ENCODE data around the gene TMEM256. TPM values are rescaled to one million over a fixed set of nuclear protein-coding genes. Genes with fewer than 3 reads are reported as not detected.

Gene TMEM256
- total RNA-seq, 2 donors from 2014 or later: 40.1 to 51.1 TPM

DNA sequence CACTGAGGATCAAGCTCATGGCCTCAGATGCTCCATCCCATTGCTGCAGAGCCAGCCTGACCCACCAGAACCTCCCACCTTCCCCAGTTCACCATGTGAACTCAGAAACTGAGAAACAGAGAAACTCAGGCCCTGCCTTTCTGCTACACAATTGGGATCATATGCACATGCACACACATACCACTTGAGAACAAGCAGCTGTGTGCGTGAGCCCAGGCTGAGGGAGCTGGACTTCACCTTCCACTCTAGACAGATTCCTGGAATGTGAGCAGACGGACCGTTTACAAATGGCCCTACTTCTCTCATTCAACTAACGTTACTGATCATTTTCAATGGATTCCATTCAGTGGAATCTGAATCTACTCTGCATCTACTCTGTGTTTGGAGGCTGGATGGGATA, 19.8 kb upstream of the TMEM256 start:
- no peak overlapping the region for H3K4me3 Mint-ChIP-seq
- no peak for DNase-seq (ENCODE audit: low spot score)
- H3K27me3 Mint-ChIP-seq: no peaks in the 10 kb centered on the region
- no peaks in the 10 kb centered on the region for H3K36me3 Mint-ChIP-seq
- no peak overlapping the region for H3K27ac Mint-ChIP-seq
- H3K4me1 Mint-ChIP-seq (ENCODE audit: low read depth in 2 of 2): no peaks in the 10 kb centered on the region
- no peaks in the 10 kb centered on the region for H3K9me3 Mint-ChIP-seq
- ATAC-seq: no peak

DNA sequence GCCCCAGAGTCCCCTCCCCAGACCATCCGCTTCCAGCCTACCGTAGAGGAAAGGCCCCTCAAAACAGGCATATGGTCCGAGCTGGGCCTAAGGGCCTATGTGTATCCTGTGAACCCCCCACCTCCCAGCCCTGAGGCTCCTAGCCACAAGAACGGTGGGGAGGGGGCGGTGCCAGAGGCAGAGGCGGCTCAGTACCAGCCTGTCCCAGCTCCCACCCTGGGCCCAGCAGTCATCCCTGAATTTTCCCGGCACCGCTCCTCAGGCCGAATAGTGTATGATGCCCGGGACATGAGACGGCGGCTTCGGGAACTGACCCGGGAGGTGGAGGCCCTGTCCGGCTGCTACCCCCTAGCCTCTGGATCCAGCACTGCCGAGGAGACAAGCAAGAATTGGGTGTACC, 17.3 kb upstream of the TMEM256 start:
- H3K27ac Mint-ChIP-seq: no peak overlapping the region
- no peak for DNase-seq (ENCODE audit: low spot score)
- no peak for ATAC-seq
- H3K4me1 Mint-ChIP-seq (ENCODE audit: low read depth in 2 of 2): no peaks in the 10 kb centered on the region
- H3K4me3 Mint-ChIP-seq: no peak overlapping the region
- H3K36me3 Mint-ChIP-seq: no peaks in the 10 kb centered on the region
- no peaks in the 10 kb centered on the region for H3K9me3 Mint-ChIP-seq
- peaks cover 0 to 4% of the 10 kb centered on the region in 2 donors for H3K27me3 Mint-ChIP-seq

DNA sequence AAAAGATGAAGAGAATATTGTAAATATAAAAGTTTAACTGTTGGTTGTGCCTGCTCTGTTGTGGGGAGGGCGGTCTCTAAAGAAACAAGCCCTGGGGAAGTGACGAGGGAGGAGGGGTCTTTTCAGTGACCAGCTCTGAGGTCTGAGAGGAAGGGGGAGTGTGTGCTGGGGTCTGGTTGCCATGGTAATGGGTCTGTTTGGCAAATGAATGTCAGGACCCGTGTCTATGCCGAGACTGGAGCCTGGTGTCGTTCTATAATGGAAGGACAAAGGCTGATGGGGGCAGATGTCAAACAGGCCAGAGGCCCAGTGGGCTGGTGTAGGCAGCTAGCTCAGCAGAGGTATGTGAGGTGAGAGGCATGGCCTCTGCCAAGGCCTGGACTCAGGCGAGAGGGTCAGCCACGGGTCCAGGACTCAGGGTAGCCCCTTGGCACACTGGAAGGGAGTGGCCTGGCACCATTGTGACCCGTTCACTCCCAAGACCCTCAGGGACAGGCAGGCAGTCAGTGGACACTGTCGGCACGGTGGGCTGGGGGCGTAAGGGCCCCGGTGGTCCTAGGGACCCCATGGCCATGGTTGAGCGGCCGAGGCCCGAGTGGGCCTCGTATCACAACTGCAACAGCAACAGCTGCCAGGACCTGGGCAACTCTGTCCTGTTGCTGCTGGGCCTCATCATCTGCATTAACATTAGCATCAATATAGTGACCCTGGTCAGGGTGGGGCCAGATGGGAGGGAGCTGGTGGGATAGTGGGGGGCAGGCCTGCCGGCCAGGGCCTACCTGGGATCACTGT, 16.1 kb upstream of the TMEM256 start, which contains the start of gene SPEM1:
Gene SPEM1 (plus strand): TSS at position 506 of the 792 bp plus-strand sequence. CDS start 61 bp downstream, at position 567.
- DNase-seq (ENCODE audit: low spot score) (no peak), ATAC-seq (no peak)
- H3K4me3 Mint-ChIP-seq: no peak within 1 kb of the TSS
- peak within 1 kb of the TSS in 1 of 2 donors; percentile 32 for H3K27ac Mint-ChIP-seq
- peaks cover 0 to 4% of the 10 kb centered on the region in 2 donors for H3K27me3 Mint-ChIP-seq
- H3K36me3 Mint-ChIP-seq: no peaks in the 10 kb centered on the region
- H3K4me1 Mint-ChIP-seq (ENCODE audit: low read depth in 2 of 2): no peaks in the 10 kb centered on the region
- H3K9me3 Mint-ChIP-seq: no peaks in the 10 kb centered on the region

DNA sequence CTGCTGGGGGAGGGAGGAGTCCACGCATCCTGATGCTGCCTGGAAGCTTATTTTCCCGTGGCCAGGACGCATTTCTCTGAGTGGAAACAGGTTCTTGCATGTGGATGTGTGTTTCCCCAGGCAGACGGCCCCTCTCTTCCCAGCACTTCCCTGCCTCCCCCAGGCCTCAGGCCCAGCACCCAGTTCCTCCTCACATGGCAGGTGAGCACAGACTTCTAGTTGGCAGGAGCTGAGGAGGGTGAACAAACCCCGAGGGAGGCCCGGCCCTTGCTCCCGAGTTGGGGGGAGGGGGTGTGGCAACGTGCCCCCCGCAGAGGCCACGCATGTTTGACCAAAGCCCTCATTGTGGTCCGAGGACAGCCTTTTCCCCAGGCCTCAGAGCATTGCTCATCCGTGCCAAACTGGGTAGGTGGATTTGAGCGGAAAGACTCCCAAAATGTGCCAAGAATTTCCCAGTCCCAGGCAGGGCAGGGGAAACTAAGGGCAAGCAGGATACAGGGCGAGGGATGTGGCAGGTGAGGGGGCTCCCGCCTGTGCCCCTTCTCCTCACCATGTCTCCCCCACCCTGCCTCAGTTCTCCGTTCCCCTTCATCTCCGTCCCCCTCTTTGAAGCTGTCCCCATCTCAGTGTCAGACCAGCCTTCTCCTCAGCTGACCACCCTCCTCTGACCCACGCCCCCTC, 14.7 kb upstream of the TMEM256 start:
- H3K9me3 Mint-ChIP-seq: no peaks in the 10 kb centered on the region
- ATAC-seq: no peak

DNA sequence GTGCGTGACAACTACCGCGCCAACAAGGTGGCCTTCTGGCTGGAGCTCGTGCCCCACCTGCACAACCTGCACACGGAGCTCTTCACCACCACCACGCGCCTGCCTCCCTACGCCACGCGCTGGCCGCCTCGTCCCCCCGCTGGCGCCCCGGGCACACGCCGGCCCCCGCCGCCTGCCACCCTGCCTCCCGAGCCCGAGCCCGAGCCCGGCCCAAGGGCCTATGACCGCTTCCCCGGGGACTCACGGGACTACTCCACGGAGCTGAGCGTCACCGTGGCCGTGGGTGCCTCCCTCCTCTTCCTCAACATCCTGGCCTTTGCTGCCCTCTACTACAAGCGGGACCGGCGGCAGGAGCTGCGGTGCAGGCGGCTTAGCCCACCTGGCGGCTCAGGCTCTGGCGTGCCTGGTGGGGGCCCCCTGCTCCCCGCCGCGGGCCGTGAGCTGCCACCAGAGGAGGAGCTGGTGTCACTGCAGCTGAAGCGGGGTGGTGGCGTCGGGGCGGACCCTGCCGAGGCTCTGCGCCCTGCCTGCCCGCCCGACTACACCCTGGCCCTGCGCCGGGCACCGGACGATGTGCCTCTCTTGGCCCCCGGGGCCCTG, 13.3 kb upstream of the TMEM256 start:
- no peak for DNase-seq (ENCODE audit: low spot score)
- Mint-ChIP-seq H3K27me3 (peaks cover 0 to 4% of the 10 kb centered on the region in 2 donors), H3K9me3 (no peaks in the 10 kb centered on the region), H3K4me1 (ENCODE audit: low read depth in 2 of 2) (no peaks in the 10 kb centered on the region), H3K27ac (peak overlapping the region in 1 of 2 donors; percentile 14), H3K36me3 (no peaks in the 10 kb centered on the region), H3K4me3 (no peak overlapping the region)
- ATAC-seq: no peak

More for the DNA sequence above, 14.7 kb upstream of the TMEM256 start:
- Mint-ChIP-seq H3K27me3 (peaks cover 0 to 4% of the 10 kb centered on the region in 2 donors), H3K4me3 (no peak overlapping the region), H3K27ac (no peak overlapping the region), H3K4me1 (ENCODE audit: low read depth in 2 of 2) (no peaks in the 10 kb centered on the region), H3K36me3 (no peaks in the 10 kb centered on the region)
- no peak for DNase-seq (ENCODE audit: low spot score)

DNA sequence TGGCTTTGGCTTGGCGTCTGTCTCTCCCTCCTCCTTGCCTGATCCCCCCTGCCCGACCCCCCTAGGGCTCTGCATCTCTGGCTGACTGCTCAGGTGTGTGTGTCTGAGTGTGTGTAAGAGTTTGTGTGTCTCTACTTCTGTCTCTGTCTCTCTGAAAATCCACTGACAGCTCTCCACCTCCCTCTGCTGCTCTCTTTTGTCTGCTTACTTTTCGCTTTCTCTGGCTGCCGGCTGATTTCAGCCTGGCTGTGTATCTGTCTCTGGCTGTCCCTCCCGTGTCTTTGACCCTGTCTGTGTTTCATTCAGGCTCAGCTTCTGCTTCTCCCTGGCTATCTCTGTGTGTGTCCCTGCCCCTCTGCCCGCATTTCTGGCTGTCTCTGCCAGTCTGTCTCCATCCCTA, 12.4 kb upstream of the TMEM256 start:
- Mint-ChIP-seq H3K4me1 (ENCODE audit: low read depth in 2 of 2) (no peaks in the 10 kb centered on the region), H3K27me3 (peaks cover 0 to 4% of the 10 kb centered on the region in 2 donors), H3K27ac (peak overlapping the region in 1 of 2 donors; percentile 14), H3K36me3 (no peaks in the 10 kb centered on the region), H3K4me3 (no peak overlapping the region), H3K9me3 (no peaks in the 10 kb centered on the region)
- no peak for ATAC-seq
- DNase-seq (ENCODE audit: low spot score): no peak

DNA sequence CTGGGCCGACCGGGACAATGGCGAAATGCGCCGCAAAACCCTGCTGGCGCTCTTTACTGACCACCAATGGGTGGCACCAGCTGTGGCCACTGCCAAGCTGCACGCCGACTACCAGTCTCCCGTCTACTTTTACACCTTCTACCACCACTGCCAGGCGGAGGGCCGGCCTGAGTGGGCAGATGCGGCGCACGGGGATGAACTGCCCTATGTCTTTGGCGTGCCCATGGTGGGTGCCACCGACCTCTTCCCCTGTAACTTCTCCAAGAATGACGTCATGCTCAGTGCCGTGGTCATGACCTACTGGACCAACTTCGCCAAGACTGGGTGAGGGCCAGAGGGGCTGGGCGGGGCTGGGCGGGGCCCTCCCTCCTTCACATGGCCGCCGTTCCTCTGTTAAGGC, 11.9 kb upstream of the TMEM256 start:
- Mint-ChIP-seq H3K27me3 (peaks cover 0 to 4% of the 10 kb centered on the region in 2 donors), H3K36me3 (no peaks in the 10 kb centered on the region), H3K27ac (no peak overlapping the region), H3K4me1 (ENCODE audit: low read depth in 2 of 2) (no peaks in the 10 kb centered on the region), H3K9me3 (no peaks in the 10 kb centered on the region), H3K4me3 (no peak overlapping the region)
- DNase-seq (ENCODE audit: low spot score) (no peak), ATAC-seq (no peak)

DNA sequence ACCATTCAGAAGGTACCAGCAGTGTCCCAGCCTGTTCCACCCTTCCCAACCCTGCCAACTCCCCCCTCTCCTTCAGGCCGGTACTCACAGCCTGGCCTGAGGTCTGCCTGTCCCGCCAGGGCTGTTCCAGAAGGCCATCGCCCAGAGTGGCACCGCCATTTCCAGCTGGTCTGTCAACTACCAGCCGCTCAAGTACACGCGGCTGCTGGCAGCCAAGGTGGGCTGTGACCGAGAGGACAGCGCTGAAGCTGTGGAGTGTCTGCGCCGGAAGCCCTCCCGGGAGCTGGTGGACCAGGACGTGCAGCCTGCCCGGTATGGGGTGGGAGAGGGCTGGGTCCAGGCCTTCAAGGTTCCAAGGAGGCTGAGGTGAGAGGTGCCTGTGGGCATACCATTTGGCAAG, 10.9 kb upstream of the TMEM256 start:
- H3K36me3 Mint-ChIP-seq: no peaks in the 10 kb centered on the region
- ATAC-seq (no peak), DNase-seq (ENCODE audit: low spot score) (no peak)

DNA sequence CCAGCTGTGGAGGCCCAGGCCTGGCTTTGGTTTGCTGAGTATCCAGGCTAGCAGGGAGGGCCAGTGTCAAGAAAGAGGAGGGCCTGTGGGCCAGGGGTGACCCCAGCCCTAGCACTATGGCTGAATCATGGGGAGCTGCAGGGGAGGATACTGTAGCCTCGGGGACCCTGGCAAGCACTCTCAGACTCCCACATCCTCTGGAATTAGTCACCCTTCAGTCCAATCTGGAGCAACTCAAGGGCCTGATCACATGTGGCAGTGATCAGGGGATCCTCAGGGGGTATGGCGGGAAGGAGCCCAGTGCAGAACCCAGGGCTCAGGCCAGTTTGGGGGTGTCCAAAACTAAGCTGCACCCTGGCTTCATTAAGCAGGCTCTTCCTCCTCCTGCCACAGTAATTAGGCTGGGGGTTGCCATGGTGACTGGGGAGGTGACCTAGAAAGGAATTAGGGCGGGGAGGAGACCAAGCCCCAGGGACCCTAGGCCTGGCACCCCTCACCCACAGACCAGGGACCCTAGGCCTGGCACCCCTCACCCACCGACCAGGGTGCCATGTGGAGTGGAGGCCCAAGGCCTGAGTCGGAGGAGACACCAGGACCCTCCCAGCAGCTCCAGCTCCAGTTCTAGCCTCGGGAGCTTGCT, 9.6 kb upstream of the TMEM256 start:
- Mint-ChIP-seq H3K27me3 (peaks cover 0 to 17% of the 10 kb centered on the region in 2 donors), H3K36me3 (no peaks in the 10 kb centered on the region), H3K9me3 (no peaks in the 10 kb centered on the region), H3K4me1 (ENCODE audit: low read depth in 2 of 2) (no peaks in the 10 kb centered on the region), H3K4me3 (no peak overlapping the region), H3K27ac (no peak overlapping the region)
- DNase-seq (ENCODE audit: low spot score) (no peak), ATAC-seq (no peak)

More for the DNA sequence above, 10.9 kb upstream of the TMEM256 start:
- H3K27ac Mint-ChIP-seq: no peak overlapping the region
- no peaks in the 10 kb centered on the region for H3K9me3 Mint-ChIP-seq
- H3K27me3 Mint-ChIP-seq: peaks cover 0 to 8% of the 10 kb centered on the region in 2 donors
- no peak overlapping the region for H3K4me3 Mint-ChIP-seq
- H3K4me1 Mint-ChIP-seq (ENCODE audit: low read depth in 2 of 2): no peaks in the 10 kb centered on the region

DNA sequence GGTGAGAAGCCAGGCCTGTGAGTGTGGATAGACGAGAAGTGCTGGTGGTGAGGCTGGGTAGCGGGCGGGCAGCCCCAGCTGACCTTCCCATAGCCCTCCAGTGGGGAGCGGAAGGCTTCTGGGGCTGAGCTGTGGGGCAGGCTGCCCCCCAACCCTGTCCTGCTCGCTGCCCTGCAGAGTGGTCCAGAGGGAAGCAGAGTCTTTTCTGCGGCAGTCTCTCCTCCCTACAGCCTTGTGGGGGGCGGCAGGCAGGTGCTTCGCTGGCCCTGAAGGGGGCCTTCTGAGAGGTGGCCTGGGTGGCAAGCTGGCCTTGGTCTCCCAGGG, 7.5 kb upstream of the TMEM256 start:
- Mint-ChIP-seq H3K27ac (no peak overlapping the region), H3K4me1 (ENCODE audit: low read depth in 2 of 2) (peaks cover 0 to 5% of the 10 kb centered on the region in 2 donors), H3K4me3 (no peak overlapping the region), H3K36me3 (no peaks in the 10 kb centered on the region), H3K27me3 (peaks cover 0 to 17% of the 10 kb centered on the region in 2 donors), H3K9me3 (no peaks in the 10 kb centered on the region)
- DNase-seq (ENCODE audit: low spot score) (no peak), ATAC-seq (no peak)

DNA sequence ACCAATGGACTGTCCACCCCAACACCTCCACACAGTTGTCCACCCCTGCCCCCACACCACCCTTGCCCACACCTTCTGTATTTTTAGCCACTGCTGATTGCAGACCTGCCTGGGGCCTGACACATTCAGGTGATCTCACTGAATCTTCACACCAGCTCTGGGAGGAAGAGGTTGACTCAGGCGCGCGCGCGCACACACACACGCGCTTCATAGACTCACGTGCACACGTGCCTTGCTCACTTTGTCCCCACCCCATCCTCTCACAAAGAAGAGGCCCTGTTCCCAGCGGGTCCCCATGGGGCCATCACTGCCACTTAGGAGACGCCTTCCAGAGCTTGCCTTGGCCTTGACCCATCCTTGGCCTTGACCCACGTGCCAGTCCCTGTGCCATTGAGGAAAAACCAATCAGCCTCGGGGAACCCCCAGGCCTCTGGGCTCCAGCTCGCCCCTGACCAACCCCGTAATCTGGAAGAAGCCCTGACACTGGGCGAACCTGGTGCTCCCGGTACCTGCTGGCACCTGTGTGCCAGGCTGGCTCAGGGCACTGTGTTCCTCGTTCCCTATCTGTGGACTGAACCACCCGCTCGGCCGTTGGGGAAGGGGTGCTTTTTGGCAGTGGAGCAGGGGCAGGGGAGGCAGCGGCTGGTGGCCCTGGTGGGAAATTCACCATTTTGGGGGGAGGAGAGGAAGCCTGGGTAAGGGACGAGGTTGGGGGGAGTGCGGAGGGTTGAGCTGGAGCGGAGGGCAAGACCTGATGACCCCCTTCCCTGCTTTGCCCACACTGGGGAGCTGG, 6.9 kb upstream of the TMEM256 start:
- H3K9me3 Mint-ChIP-seq: no peaks in the 10 kb centered on the region
- DNase-seq (ENCODE audit: low spot score) (no peak), ATAC-seq (no peak)
- no peak overlapping the region for H3K4me3 Mint-ChIP-seq
- H3K36me3 Mint-ChIP-seq: no peaks in the 10 kb centered on the region
- H3K27ac Mint-ChIP-seq: no peak overlapping the region
- H3K27me3 Mint-ChIP-seq: peaks cover 5 to 19% of the 10 kb centered on the region in 2 donors
- H3K4me1 Mint-ChIP-seq (ENCODE audit: low read depth in 2 of 2): peaks cover 4 to 9% of the 10 kb centered on the region in 2 donors

DNA sequence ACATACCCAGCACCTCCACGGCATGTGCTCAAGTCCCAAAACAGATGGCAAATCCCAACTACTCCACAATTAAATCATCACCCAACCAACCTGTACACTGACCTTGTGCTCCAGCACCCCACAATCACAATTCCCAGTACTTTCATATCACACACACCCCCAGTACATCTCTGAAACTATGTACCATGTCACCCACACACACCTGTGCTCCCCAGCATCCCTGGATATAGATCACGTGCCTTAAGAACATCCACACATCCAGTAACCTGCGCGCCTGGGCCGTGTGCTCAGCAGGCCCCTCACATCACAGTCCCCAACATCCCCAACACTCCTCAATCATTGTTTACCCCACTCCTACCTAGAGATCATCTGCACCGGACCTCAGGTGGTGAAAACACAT, 5.8 kb upstream of the TMEM256 start:
- Mint-ChIP-seq H3K27ac (no peak overlapping the region), H3K27me3 (peaks cover 8 to 23% of the 10 kb centered on the region in 2 donors), H3K4me1 (ENCODE audit: low read depth in 2 of 2) (peaks cover 8 to 13% of the 10 kb centered on the region in 2 donors), H3K4me3 (no peak overlapping the region), H3K36me3 (no peaks in the 10 kb centered on the region), H3K9me3 (no peaks in the 10 kb centered on the region)
- DNase-seq (ENCODE audit: low spot score) (no peak), ATAC-seq (no peak)

DNA sequence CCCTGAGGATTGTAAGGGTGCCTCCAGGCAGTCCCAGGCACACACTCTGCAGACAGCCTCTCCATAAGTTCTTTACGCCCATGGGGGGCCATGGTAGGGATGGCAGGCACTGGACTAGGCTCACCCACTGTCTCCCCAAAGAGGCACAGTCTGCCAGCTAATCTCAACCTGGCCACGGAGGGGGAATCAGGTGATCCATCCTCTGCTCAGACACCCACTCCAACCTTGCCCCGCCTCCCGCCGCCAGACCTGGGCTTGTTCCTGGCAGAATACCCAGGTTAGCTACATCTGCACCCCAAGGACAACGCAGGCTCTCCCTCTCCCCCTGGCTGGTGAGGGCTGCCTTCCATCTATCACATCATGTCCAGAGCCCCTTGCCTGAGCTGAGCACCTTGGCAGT, 5.0 kb upstream of the TMEM256 start:
- Mint-ChIP-seq H3K27me3 (peaks cover 8 to 23% of the 10 kb centered on the region in 2 donors), H3K36me3 (no peaks in the 10 kb centered on the region), H3K9me3 (no peaks in the 10 kb centered on the region), H3K27ac (peak overlapping the region in 1 of 2 donors; percentile 36), H3K4me3 (peak overlapping the region; percentile 2), H3K4me1 (ENCODE audit: low read depth in 2 of 2) (peaks cover 8 to 13% of the 10 kb centered on the region in 2 donors)
- DNase-seq (ENCODE audit: low spot score): no peak
- no peak for ATAC-seq
